IPS DF 19.7 (cell line): Measurements from ENCODE around the gene KRT9.
"Not testable (repeated sequence)": the region's sequence is repeated elsewhere in the genome, so short reads cannot be mapped to it uniquely, and the experiment has no call there.

ENCODE experiments used
- DNase-seq: peaks from one replicate; pipeline ENCODE4 v3.0.0-alpha.2; 2013; ENCODE audit warnings: low read depth, low spot score

The KRT9 gene

DNA sequence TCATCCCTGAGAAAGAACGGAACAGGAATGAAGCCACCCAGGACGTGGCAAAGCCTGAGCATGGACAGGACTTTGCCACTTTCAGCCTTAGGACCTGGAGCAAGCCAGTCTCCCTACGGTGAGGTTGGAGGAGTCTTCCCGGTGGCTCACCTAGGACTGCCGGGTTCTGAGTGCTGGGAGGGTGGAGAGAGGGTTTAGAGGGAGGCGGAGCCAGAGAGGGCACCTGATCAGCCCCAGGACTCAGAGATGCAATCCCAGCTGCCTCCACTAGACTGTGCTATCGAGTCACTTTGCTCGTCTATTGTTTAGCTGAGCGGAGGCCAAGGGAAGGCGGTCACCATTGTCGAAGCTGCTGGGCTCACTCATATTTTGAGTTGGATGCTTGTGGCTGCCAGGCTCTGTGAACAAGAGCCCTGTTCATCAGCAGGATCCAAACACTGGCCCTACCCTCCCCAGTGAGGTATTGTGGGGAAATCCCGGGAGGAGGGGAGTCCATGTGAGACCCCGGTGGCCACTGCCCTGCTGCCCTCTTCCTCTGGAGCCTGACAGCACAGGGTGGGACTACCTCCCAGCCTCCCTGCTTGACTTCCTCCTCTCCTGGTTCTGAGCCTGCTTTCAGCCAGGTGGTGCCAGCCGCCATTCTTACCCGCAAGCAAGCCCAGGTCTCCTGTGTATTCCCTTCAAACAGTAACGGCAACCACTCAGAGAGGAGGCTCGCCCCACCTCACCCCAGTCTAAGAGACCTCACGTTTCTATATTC is 7.8 kb upstream of the KRT9 start:
- DNase-seq: peak; percentile 74

DNA sequence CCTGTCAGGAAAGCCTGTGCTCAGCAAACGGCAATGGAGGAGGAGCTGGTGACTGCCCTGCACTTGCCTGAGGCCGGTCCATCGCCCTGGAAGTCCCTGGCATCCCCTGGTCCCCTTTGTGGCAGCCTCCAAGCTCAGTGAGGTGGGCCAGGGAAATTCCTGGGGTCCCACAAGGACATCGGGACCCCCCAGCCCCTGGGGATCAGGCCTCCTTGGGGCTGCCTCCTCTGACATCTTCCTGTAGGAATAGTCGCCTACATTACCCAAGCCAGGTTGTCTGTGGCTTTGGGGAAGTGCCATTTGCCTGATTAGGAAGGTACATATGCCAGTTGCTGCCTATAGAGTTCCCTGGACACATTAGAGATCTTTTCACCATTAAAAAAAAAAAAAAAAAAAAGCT is 7.1 kb upstream of the KRT9 start:
- no peak for DNase-seq

DNA sequence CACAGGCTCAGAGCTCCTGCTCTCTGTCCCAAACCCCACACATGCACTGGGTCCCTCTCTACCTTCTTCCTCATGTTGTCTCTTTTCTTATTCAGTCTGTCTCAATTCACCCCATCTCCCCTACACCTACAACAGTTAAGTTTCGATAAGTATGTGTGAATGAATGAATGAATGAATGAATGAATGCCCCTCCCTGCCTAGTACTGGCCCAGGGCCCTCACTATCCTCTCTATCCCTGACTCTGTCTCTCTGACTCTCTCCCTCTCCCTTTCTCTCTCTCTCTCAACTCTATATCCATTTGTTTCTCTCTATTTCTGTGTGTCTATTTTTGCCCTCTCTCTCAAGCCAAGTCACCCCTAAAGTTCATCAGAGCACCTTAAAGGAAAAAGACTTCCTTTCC is 6.7 kb upstream of the KRT9 start:
- no peak for DNase-seq

DNA sequence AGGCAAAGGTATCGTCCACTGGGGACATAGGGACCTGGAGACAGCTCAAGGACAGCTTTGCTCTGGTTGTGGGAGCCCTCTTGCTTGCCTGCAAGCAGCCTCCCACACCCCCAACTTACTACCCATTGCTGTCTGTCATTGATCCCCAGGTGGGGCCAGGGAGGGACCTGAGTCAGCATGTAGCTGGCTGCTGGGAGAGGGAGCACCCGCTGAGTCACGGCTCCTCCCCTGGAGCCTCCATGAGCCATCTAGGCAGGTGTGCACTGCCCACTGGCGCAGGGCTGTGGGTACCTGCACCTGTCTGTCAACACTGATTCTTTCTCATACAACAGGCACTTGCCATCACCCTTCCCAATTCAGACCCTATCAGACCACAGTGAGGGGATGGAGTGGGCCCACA is 4.9 kb upstream of the KRT9 start:
- DNase-seq: not testable (repeated sequence)

DNA sequence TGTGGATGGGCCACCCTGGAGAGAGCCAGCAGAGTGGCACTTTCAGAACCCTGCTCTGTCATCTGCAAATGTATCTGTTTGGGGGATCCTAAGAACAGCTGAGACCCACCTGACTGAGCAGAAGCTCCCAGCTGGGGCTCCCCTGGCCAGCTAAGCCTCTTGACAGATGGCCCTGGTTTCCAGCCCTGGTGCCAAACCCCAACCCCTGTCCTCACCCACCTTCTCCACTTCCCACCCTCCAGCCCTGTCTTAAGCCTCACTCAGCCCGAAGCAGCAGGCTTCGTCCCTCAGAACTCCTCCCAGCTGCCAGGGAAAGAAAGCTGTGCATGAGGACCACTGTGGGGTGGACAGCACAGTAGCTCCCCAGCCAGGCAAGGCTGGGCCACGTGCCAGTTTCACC is 3.5 kb upstream of the KRT9 start:
- DNase-seq: no peak

DNA sequence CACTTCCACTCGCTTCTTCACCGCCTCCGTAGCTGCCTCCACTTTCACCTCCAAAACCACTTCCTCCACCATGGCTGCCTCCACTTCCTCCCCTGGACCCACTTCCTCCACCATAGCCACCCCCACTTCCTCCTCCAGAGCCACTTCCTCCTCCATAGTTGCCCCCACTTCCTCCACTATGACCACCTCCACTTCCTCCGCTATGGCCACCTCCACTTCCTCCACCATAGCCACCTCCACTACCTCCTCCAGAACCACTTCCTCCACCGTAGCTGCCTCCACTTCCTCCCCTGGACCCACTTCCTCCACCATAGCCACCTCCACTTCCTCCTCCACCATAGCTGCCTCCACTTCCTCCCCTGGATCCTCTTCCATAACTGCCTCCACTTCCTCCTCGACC is 4.5 kb downstream of the KRT9 start:
- no peak for DNase-seq

DNA sequence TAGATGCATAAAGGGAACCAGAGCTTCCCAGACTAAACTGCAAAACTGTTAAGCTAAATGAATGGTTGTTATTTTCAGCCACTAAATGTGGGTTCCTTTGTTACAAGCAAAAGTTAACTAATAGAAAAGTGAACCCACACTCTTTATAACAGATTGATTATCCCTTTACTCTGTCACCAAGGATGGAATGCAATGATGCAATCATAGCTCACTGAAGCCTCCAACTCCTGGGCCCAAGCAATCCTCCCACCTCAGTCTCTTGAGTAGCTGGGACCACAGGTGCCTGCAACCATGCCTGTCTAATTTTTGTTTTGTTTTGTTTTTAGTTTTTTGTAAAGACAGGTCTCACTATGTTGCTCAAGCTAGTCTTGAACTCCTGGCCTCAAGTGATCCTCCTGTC is 6.5 kb downstream of the KRT9 start:
- no peak for DNase-seq

DNA sequence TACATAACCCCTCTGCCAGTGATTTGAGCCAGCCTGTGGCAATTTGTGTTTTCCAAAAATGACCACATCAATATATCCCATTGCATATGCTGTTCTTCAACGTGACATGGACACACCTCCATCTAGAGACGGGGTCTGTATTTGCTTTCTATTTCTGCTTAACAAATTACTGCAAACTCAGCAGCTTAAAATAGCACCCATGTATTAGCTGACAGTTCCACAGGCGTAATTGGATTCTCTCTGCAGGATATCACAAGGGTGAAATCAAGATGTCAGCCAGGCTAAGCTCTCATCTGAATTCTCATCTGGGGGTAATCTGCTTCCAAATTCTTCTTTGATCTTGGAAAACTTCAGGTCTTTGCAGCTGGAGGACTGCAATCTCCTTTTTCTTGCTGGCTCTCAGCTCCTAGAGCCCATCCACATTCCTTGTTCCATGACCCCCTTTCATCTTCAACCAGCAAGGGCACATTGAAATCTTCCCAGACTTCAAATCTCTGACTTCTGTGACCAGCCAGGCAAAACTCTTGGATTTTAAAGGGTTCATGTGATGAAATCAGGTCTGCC is 8.2 kb downstream of the KRT9 start:
- no peak for DNase-seq

DNA sequence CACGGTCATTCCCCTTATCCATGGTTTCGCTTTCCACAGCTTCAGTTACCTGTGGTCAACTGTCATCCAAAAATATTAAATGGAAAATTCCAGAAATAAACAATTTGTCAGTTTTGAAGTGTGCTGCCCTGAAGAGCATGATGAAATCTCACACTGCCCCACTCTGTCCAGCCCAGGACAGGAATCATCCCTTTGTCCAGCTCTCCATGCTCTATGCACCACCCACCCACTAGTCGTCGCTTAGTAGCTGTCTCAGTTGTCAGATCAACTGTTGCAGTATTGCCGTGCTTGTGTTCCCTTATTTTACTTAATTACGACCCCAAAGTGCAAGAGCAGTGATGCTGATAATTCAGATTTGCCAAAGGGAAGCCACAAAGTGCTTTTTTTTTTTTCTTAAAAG is 10.3 kb downstream of the KRT9 start:
- no peak for DNase-seq

DNA sequence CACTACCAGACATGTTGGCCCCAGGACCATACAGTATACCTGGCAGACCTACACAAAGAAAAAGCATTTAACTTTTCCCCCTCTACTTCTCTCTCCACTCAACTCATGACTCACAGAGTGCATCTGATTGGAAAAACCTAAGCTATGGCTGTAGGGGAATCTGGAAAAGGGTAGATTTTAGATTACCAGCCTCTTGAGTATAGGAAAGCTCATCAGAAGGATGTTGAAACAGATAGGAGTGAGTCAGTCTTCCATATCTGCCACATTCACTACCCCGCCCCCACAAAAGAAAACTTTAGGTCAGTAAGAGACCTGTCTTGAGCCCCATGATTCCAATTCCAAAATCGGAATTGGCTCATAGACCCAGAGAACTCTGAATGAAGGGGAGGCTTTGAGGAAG is 12.3 kb downstream of the KRT9 start:
- DNase-seq: no peak

DNA sequence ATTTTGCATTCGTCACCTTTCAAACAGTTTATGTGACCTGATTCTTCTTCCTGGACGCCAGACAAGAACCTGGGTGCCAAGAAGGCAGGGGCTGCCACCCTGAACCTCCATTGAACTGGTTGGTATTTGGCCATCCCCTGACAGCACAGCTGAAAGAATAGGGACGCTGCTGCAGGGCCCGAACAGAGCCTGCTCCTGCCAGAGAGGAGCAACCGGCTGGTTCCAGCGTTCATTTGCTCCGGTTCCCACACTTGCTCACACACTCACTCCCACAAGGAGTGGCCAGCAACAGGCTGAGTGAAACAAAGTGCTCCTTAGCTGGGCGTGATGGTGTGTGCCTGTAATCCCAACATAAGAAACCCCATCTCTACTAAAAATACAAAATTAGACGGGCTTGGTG is 14.9 kb downstream of the KRT9 start:
- DNase-seq: no peak

DNA sequence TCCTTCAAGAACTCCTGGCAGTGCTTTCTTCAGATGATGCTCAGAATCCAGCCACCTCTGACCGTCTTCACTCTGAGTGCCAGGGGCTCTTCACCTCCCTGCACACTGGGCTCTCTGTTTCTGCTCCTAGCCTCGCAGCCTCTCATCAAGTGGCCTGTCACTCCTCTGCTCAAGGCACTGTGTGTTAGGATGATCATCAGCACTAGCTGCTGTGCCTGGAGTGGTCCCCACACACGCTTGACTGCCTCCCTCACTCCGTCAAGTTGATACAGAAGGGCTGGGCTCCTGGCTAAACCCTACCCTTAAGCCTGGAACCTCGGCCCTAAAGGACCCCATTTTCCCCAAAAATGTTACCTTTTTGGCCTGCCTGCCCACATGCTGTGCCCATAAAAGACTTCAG is 15.6 kb downstream of the KRT9 start:
- DNase-seq: no peak

DNA sequence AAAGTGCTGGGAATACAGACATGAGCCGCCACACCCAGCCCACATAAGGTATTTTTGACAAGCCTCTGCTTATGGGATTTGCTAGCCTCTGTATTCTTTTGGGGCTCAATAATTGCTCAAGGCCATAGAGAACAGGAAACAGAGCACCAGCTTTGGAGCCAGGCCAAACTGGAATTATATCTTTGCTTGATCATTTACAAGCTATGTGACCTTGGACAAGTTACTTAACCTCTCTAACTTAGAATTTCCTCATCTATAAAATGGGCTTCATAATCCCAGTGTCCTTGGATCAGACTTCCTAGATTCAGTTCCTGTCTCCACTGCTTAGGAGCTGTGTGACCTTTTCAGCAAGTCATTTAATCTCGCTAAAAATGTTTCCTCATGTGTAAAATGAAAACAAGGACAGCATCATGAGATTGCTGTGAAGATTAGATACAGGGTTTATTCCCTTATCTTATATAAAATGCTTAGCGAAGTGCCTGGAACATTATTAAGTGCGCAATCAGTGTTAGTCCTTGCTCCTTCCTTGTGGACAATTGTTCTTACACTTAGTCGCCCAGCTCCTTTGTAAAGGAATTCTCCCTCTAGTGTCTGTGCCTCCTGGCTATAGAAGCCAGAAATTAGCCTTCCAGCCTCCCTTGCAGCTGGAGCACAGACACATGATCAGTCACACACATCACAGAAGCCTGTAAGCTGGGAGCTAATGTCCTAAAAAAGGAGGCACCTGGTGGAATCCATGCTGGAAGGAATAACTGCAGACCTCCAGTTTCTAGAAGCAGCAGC is 16.6 kb downstream of the KRT9 start:
- DNase-seq: no peak

DNA sequence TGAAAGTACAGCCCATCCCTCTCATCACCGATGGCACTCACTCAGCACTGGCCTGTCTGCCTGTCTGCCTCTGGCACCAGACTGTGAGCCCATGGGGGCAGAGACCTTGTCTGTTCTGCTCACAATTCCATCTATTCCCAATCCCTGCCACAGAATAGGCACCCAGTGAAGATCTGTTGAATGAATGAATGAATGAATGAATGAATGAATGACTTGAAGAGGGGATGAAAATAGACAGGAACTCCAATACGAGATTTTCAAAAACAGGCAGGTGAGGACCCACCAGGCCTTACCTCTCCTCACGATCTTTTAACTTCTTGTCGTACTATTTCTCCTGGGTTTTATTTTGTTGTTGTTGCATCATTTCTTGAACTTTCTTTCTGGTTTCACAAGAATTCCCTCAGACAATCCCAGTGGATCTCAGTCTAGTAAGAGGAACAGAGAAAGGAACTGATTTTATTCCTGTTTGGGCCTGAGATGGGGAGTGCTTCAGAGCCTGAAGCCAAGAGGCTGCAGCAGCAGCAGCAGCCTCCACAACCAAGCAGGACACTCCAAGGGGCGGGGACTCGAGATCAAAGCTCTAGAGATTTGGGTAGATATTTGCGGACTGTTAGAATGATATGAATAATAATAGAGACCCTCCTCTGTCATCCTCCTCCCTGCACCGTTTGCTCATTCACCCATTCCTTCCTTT is 17.7 kb downstream of the KRT9 start:
- no peak for DNase-seq

DNA sequence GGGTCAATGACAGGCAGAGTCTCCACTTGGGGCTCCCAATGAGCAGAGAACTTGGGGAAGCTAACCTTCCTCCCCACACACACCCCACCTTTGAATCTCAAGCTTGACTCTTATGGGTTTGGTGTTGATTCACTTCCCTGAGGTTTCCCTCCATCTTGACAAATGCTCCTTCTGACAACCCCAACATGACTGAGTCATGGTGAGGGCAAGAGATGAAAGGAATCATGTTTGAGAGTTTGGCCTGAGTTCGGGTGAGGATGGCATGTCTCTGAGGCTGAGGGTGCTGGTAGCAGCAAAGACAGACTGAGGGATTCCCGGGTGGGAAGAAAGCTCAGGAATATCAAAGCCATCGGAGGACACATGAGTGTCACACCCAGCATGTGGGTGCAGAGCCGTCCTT is 18.7 kb downstream of the KRT9 start:
- DNase-seq: no peak

DNA sequence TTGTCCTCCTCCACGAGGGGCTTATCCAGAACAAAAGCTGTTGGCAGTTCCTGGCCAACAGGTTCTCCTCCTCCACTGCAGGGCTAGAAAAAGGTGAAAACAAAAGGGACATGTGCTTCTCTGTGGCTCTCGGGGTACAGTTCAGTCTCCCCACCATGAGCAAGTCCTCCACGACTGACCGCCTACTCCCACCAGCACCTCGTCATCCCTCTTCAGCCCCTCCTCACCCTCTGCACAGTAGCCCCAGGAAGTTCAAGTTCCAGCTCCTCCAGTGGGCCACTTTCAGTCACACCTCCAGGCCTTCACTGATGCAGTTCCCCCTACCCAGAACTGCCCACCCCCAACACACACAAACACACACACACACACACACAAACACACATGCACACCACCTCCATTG is 19.4 kb downstream of the KRT9 start:
- no peak for DNase-seq

DNA sequence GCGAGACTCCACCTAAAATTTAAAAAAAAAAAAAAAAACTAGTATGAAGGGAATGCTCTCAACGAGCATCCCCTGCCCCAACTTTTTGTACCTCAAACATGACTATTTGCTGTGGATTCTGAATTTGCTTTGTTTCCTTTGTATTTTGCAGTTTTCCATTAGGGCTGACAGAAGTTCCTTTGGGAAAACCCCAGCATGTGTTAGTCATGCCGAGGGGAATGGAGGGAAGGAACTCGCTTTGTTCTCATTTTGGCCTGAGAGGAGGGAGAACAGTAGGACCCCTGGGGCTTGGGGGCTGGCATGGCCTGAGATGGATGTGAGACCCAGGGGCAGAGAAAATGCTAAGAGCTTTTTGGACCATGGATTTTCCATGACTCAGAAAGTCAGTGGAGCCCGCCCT is 20.5 kb downstream of the KRT9 start:
- no peak for DNase-seq

DNA sequence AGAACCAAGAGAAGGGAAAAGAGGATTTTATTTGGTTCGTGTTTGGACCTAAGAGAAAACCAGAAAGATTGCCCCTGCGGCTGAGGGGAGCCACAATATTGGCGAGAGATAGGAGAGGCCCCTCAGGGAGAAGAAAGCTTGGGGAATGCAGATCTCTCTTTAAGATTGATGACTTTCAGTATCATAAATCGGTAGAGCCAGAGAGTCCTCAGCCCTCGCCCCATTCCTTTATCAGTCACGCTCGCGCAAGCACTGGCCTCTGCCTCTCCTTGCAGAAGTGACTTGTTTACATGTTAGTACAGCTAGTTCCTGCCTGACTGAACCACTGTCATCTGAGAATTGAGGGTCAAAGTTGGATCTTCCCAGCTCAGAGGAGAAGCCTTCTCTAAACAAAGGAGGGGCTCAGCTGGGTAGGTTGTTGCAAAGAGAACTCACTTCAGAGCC is 22.2 kb downstream of the KRT9 start:
- DNase-seq: no peak

DNA sequence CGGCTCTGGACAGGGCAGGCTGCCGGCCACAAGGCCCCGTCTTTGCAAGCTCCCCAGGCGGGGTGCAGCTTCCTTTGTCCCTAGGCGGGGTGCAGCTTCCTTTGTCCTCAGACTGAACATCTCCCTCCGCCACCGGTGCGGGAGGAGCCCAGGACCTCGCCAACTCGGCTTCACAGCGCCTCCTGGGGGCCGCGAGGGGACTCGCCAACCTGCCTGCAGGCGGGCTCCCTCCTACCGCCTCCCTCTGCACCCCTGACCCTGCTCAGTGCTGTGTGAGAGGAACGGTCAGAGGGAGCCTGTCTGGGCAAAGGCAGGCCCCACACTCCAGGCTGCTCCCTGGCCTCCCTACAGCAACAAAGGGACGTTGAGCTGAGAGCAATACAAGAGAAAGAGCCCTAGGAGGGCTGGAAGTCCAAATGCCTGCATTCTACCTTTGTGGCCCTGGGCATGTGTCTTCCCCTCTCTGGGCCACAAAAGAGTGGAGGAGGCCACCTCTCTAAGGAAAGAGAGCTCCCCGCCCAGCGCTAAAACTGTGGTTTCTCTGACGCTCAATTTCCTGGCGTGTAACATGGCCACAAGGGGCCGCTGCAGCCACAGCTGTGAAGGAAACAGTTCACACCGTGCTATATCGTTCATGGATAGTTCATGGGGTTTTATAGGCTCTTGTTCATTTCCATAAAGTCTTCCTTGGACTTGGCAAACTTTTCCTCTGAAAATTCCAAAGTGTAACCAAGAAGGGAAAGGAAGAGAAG is 22.8 kb downstream of the KRT9 start:
- peak; percentile 64 for DNase-seq

DNA sequence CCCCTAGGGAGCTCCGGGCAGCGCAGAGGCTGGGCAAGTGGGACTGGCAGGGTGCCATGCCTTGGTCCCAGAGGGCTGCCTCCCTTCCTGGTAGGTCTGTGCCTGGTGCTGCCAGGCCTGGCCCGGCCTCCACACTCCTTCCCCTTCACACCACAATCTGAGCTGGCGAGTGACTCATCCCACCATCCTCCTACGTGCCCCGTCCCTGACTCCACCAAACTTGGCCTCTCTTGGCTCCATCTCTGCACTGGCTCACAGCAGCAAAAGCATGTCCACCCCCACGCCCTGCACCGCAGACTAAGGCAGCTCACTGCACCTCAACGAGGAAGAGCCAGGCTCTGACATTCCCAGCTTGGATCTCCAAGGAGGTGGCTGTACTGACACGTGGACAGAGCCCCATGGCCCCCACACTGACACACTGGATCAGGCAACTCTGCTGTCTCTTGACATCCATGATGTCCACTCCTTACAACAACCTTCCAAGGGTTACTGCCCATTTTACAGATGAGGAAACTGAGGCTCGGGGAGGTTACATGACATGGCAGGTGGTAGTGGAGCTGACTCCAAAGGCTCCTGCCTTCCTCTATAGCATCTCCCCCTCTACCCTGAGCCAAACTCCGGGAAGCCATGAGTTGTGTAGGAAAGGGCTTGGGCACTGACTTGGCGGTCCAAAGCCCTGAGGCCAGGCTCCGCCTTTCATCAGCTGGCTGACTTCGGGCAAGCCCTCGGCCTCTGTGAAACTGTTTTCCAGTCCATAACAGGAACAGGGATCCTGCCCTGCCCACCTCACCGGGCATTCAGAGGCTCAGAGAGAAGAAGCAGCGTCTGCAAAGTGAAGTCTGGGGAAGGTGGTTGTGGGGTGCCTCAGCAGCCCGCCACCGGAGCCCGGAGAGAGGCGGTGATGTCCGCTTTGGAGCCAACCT is 23.7 kb downstream of the KRT9 start:
- no peak for DNase-seq
